Activated CD4-positive, alpha-beta T cell treated with anti-CD3 and anti-CD28 coated beads for 48 hours (primary cell): Measurements from ENCODE around the gene TREML4.
"Not testable (repeated sequence)": the region's sequence is repeated elsewhere in the genome, so short reads cannot be mapped to it uniquely, and the experiment has no call there.

Experiments
- DNase-seq: peaks from one replicate; pipeline ENCODE4 v3.0.0-alpha.2; 2020

The TREML4 gene

GRCh38 chr6:41208439-41209106 lies 19.6 kb upstream of the TREML4 start:
- DNase-seq, result no peak

DNA sequence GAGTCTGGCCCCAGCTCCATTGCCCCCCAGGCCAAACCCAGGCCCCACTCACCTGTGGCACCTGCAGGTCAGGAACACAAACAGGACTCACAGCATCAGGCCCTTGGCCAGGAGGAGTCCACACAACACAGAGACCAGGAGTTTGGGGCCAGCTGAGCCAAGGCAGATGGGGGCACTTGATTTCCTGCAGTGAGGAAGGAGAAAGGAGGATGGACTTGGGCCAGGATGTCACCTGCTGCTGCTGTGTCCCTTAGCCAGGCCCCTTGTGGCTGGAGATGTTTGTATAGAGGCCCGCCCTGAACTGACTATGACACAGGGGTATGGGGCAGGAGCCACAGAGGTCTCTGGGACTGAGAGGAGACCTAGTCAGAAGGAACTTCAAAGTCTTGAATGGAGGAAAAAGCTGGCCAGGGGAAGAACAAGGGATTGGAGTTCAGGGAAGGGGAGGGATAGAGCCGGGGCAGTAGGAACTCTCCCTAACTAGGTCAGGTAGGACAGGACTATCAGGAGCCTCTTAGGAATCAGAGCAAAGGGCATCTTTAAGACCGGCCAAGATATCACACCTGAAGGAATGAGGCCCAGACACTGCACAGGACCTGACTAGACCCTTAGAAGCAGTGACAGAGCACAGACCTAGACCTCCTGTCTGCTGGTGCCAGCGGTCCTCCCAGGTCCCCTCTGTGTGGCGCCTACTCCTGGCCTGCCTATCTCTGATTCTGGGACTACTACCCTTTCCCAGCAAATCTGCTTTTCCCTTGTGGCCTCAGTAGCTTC lies 18.4 kb upstream of the TREML4 start:
- no peak for DNase-seq

- DNase-seq, result no peak
Measured at GRCh38 chr6:41214559-41215238, 13.4 kb upstream of the TREML4 start.

DNA sequence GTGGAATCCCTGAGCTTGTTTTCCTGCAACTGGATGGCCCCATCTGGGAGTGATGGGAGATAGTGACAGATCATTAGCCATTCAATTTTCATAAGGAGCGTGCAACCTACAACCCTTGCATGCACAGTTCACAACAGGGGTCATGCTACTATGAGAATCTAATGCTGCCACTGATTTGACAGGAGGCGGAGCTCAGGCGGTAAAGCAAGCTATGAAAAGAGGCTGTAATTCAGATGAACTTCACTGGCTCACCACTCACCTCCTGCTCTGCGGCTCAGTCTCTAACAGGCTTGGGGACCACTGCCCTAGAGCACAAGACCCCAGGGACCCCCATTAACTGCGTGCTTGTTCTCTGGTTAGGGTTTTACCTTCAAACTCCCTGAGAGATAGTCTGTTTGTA lies 12.4 kb upstream of the TREML4 start:
- no peak for DNase-seq

DNA sequence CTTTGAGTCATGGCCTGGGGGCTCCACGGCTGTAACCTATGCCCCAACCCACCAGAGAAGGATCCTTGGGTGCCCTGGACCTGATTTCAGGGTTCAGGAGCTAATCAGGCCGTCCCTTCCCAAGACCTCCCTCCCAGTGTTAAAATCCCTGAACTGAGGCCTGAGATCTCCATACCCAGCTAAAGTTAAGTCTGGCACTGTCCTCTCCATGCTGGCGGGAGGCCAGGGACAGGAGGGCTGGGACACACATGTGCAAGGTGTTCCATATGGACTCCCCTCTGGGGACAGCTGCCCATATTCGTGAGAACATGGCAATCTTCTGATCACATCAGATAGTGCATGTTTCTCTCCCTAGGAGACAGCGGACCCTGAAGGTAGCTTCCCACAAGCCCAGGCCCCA lies 11.5 kb upstream of the TREML4 start:
- DNase-seq, result no peak

DNA sequence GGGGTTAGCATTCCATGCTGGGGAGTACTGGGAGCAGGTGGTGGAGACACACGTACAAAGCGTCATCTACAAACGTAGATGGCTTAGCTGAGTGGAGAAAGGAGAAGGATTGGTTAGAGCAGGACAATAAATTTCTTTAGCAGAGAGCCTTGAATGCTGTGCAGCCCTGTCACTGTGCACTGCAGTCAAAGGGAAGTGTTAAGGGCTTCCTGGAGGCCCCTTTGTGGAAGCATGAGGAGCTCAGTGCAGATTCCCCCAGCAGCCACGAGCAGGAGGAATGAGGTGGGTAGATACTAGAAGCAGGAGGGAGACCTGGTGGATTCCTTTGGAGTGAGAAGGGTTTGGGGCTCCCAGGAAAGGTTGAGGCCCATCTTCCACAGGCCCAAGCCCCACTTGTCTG lies 6.1 kb upstream of the TREML4 start:
- DNase-seq, result no peak

DNA sequence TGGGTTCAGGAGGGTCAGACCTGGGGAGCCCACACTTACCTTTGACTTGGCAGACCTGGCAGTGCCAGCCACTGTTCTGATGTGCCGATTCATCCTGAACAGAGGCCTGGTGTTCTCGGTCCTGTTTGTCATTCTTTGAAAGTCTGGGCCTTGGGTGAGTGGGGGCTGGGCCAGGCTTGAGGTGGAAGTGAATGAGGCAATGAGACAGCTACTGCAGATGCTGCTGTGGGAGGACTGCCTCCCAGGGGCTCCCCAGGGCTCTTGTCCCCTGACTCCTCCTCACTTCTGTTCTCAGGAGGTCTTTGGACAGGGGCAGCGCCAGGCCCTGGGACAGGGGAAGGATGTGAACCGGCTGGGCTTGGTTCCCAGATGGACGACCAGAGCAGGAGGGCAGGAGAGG lies 5.6 kb upstream of the TREML4 start:
- no peak for DNase-seq

GRCh38 chr6:41224800-41225199 lies 3.3 kb upstream of the TREML4 start:
- no peak for DNase-seq

DNA sequence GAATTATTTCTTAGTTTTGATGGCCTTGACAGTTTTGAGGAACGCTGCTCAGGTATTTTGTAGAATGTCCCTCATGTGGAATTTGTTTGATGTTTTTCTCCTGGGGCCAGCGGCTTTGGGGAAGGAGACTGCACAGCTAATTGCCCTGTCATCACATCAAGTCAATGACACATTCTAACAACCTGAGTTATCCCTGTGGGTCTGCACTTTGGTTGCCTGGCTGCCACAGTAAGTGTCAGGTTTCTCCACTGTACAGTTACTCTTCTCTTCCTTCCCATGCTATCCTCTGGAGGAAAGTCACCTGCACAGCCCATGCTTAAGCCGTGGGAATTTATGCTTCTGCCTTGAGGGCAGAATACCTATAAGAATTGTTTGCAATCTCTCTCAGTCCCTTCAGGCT lies 1.4 kb upstream of the TREML4 start:
- DNase-seq, result no peak

DNA sequence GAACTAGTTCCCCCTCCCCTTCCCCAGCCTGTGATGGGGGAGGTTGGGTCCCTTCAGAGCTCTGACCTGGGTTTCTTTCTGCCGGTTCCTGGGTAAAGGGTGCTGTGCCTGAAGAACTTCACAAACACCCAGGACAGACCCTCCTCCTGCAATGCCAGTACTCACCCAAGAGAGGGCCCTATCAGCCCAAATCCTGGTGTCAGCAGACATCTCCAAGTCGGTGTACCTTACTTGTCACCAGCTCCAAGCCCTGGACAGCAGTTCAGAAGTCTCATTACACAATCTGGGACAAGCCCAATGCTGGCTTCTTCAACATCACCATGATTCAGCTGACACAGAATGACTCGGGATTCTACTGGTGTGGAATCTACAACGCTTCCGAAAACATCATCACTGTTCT lies 467 bp downstream of the TREML4 start:
- no peak for DNase-seq

DNA sequence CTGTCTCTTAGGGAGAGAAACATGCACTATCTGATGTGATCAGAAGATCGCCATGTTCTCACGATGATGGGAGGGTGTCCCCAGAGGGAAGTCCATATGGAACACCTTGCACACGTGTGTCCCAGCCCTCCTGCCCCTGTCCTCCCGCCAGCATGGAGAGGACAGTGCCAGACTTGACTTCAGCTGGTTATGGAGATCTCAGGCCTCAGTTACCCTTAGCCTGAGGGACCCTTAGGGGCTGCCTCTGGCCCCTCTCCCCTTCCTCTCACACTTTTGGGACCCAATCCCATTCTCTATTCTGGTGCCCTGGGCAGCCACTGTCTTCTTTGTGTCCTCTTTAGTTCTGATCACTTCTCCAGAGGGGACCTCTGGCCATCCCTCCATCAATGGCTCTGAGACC lies 1.6 kb downstream of the TREML4 start:
- no peak for DNase-seq

DNA sequence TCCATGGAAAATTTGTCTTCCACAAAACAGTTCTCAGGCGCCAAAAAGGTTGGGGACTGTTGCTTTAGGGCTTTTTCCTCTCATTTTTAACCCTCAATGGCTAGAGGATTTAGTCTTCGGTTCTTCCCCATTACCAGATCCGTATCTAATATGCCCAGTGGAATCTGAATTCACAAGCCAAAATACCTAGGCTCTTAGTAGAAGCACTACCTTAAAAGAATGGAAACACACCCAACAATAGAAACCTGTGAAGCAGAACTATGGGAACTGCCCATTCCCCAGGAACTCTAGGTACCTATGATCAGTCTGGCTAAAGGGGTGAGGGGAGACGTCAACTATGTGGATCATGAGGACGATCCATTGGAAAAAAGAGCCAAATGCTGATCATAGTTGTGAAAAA lies 3.1 kb downstream of the TREML4 start:
- no peak for DNase-seq

- no peak for DNase-seq
Measured at GRCh38 chr6:41232667-41233066, 4.5 kb downstream of the TREML4 start.

DNA sequence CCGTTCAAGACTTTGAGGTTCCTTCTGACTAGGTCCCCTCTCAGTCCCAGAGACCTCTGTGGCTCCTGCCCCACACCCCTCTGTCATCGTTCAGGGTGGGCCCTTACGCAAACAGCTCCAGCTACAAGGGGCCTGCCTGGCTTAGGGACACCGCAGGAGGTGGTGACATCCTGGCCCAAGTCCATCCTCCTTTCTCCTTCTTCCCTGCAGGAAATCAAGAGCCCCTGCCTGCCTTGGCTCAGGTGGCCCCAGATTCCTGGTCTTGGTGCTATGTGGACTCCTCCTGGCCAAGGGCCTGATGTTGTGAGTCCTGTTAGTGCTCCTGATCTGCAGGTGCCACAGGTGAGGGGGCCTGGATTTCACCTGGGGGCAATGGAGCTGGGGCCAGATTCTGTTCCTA lies 8.1 kb downstream of the TREML4 start:
- no peak for DNase-seq

- DNase-seq, result no peak
Measured at GRCh38 chr6:41237128-41237527, 9.0 kb downstream of the TREML4 start.

- DNase-seq, result no peak
Measured at GRCh38 chr6:41239467-41240159, 11.5 kb downstream of the TREML4 start.

- not testable (repeated sequence) for DNase-seq
Measured at GRCh38 chr6:41246529-41246928, 18.4 kb downstream of the TREML4 start.

GRCh38 chr6:41247288-41247865 lies 19.2 kb downstream of the TREML4 start:
- no peak for DNase-seq

DNA sequence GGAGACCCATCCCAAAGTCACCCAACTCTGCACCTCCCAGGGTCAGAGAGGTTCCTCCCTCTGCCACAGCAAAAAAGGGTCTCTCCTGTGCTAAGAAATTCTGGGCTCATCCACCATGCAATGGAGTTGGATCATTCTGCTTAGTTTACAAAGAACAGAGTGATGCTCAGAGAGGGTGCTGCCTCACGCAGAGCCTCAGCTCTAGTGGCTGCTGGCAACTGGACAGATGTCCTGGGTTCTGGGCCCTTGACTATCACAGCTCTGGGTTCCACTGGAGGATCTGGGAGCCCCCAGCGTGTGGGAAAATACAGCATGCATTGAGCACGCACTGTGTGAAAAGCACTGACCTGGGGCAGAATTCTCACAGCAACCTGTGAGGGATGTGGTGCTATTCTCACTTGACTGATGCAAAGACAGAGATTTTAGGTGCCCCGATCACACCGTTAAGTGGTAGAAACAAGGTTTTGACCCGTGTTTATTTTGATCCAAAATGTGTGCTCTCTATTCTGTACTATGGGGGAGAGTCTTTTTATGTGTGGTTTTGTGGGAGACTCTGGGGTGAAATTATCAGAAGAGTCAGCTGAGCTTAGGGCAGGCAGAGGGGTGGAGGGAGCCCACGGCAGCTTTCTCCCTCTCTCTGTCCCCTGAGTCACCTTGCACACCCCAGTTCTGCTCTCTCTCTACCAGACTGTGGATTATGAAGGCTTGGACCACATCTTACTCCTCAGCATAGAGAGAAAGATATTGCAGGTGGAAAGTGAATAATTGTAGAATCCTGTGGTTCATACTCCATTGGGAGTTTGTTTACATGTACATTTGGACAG lies 19.9 kb downstream of the TREML4 start:
- no peak for DNase-seq

DNA sequence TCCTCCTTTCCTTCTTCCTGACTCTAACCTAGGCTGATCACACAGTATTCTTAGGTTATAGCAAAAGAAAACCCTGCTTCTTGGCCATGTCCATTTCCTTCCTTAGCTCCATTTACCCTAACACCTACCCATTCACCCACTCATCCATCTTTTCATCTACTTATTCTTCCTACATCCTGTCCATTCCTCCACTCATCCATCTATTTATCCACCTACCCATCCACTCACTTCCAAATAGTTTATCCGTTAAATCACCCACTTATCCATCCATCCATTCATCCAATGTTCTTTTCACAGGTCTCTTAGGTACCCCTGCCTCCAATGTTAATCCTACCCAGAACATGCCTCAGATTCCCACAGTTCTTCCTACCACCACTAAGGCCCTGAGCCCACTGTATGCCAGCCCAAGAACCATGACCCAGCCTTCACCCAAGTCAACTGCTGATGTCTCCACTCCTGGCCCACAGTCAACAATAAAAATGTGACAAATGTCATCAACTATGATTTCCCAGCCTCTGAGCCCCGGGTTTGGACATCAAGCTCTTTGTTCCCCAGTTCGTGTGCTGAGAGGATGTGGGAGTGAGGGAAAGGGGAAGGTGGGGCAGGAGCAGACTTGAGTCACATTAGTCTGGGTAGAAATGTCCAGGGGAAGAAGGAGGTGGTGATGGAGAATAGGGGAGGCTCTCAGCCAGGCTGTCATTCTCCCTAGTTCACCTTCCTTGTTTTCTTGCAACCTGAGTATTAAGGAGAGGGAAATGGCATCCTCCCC lies 24.4 kb downstream of the TREML4 start:
- DNase-seq, result no peak

DNA sequence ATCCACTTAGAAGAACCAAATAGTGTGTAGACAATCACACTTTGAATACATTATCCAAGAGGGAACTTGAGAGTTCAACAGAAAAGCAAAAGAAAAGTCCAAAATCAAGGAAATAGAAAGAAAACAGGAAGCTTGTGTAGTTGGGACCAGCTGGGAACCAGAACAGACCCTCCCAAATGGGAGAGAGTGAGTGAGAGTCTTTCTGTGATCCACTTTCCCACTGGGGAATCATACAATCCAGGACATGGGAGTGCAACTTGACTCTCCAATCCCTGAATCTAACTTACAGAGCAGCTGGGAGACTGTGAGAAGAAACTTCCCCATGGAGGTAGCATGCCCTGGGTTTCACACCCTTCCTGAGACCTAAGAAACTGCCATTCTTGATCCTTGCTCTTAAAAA lies 27.0 kb downstream of the TREML4 start:
- no peak for DNase-seq
